RPMI7951 (cell line): ENCODE data around the gene STARD6. TPM values are rescaled to one million over a fixed set of nuclear protein-coding genes. Genes with fewer than 3 reads are reported as not detected.
"Not testable (repeated sequence)": the region's sequence is repeated elsewhere in the genome, so short reads cannot be mapped to it uniquely, and the experiment has no call there.

Experiments used
- DNase-seq: peaks from one replicate; pipeline ENCODE4 v3.0.0-alpha.2; 2012; ENCODE audit warnings: low read depth
- total RNA-seq: library from RNA; depleted of rRNA; stranded (reverse); fragments of >200 nt; shearing (Covaris generic); gene quantifications from 2 replicates; pipeline ENCODE4 v1.2.3, GENCODE V29; 2014

Gene STARD6
- total RNA-seq, 1 experiment from 2014 or later, result 0.84 TPM

GRCh38 chr18:54338230-54338629 lies 19.4 kb downstream of the STARD6 start:
- DNase-seq, result no peak

GRCh38 chr18:54335638-54336173 lies 22.0 kb downstream of the STARD6 start:
- no peak for DNase-seq

- no peak for DNase-seq
These were observed 26.7 kb downstream of the STARD6 start for GRCh38 chr18:54330768-54331548.

- no peak for DNase-seq
These were observed 27.9 kb downstream of the STARD6 start for GRCh38 chr18:54329787-54330186.

GRCh38 chr18:54327818-54328217 lies 29.8 kb downstream of the STARD6 start:
- DNase-seq, result peak; percentile 1

- DNase-seq, result no peak
These were observed 33.7 kb downstream of the STARD6 start for GRCh38 chr18:54323970-54324369.

- DNase-seq, result no peak
These were observed 34.1 kb downstream of the STARD6 start for GRCh38 chr18:54323561-54323960.

- no peak for DNase-seq
These were observed 41.4 kb downstream of the STARD6 start for GRCh38 chr18:54316071-54316820.

GRCh38 chr18:54309564-54309963 lies 48.1 kb downstream of the STARD6 start:
- DNase-seq, result not testable (repeated sequence)

- no peak for DNase-seq
These were observed 54.2 kb downstream of the STARD6 start for GRCh38 chr18:54303408-54303807.

GRCh38 chr18:54298991-54299390 lies 58.7 kb downstream of the STARD6 start:
- not testable (repeated sequence) for DNase-seq

GRCh38 chr18:54296062-54296461 lies 61.6 kb downstream of the STARD6 start:
- DNase-seq, result peak; percentile 2

- DNase-seq, result no peak
These were observed 63.4 kb downstream of the STARD6 start for GRCh38 chr18:54294274-54294673.

- DNase-seq, result peak; percentile 54
These were observed 72.5 kb downstream of the STARD6 start for GRCh38 chr18:54284981-54285785.

- no peak for DNase-seq
These were observed 73.1 kb downstream of the STARD6 start for GRCh38 chr18:54284535-54284934.

- peak; percentile 3 for DNase-seq
These were observed 77.5 kb downstream of the STARD6 start for GRCh38 chr18:54280220-54280569.

- DNase-seq, result no peak
These were observed 78.0 kb downstream of the STARD6 start for GRCh38 chr18:54279477-54280219.

GRCh38 chr18:54278615-54279014 lies 79.0 kb downstream of the STARD6 start:
- DNase-seq, result no peak

GRCh38 chr18:54277899-54278298 lies 79.8 kb downstream of the STARD6 start:
- no peak for DNase-seq
